C4-2B (cell line): ENCODE data around the gene PRKCI.

Experiments
- CTCF ChIP-seq: fragments of 450-650 bp; conservative IDR thresholded peaks from 2 replicates; pipeline ENCODE4 v1.5.1; 2017; ENCODE audit warnings: mild to moderate bottlenecking
- ZFX ChIP-seq: fragments of 450-650 bp; IDR thresholded peaks from 2 replicates; pipeline ENCODE4 v1.6.1; 2017

GRCh38 chr3:170258105-170258487 is 35.9 kb downstream of the PRKCI start:
- TF ChIP-seq CTCF, result no peak
- no peak for TF ChIP-seq ZFX
